Measurements from ENCODE around the gene OBSCN. TPM values are rescaled to one million over a fixed set of nuclear protein-coding genes. Genes with fewer than 3 reads are reported as not detected.

Gene OBSCN
- total RNA-seq, 1 experiment from 2014 or later: 33.3 TPM

DNA sequence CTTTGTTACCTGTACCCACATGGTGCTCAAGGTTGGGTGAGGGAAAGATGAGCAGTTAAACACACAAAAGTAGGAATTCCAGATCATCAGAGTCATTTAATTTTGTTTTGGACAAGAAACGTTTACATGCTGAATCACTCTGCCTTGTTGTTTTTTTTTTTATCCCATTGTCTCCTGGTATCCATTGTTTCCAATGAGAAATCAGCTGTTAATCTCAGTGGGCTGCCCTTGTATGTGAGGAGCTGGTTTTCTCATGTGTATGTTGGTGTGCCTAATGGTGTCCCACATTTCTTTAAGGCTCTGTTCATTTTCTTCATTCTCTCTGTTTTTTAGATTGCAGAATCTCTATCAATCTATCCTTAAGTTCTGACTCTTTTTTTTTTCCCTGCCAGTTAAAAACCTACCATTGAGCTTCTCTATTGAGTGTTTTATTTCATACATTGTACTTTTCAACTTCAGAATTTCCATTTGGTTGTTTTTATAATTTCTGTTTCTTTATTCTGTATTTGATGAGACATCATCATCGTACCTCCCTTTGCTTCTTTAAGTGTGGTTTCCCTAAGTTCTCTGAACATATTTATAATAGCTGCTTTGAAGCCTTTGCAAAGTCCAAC is 8.8 kb upstream of the OBSCN start:
- Histone ChIP-seq H2AFZ (ENCODE audit: low read length) (no peak overlapping the region), H3K14ac (ENCODE audit: insufficient read depth, low read length) (no peak overlapping the region), H4K91ac (ENCODE audit: insufficient read length, low read depth, low read length) (no peak overlapping the region), H4K5ac (ENCODE audit: insufficient read length, low read depth, low read length) (no peak overlapping the region), H2BK5ac (ENCODE audit: insufficient read length, low read length) (no peak overlapping the region), H3K4ac (ENCODE audit: low read depth, low read length) (no peak overlapping the region), H3K9me3 (ENCODE audit: control insufficient read depth, low read depth, low read length) (peaks cover 7% of the 10 kb centered on the region), H3K18ac (ENCODE audit: insufficient read length, low read depth, low read length) (no peak overlapping the region), H4K20me1 (ENCODE audit: control insufficient read depth, insufficient read depth, insufficient read length) (no peaks in the 10 kb centered on the region), H3K23me2 (ENCODE audit: insufficient read length, low read depth, low read length, poor library complexity, severe bottlenecking) (no peaks in the 10 kb centered on the region), H3K4me2 (ENCODE audit: insufficient read depth, insufficient read length, low read length) (no peak overlapping the region), H3K4me1 (ENCODE audit: insufficient read depth, low read length) (no peaks in the 10 kb centered on the region), H3K79me2 (ENCODE audit: insufficient read depth, low read length) (no peaks in the 10 kb centered on the region), H2BK120ac (ENCODE audit: low read depth, low read length, poor library complexity, severe bottlenecking) (no peak overlapping the region), H4K8ac (replicated peaks; ENCODE audit: insufficient read length, low read depth, low read length) (no peak overlapping the region), H3K79me1 (ENCODE audit: insufficient read depth, low read depth, low read length, poor library complexity, severe bottlenecking) (no peaks in the 10 kb centered on the region), H2BK15ac (ENCODE audit: low read depth, low read length) (no peak overlapping the region), H2AK5ac (ENCODE audit: insufficient read length, low read length) (no peak overlapping the region), H2BK12ac (ENCODE audit: insufficient read length, low read depth, low read length) (no peak overlapping the region), H3K9ac (ENCODE audit: extremely low read depth, insufficient read length, low read length) (no peak overlapping the region), H2BK20ac (ENCODE audit: low read depth, low read length, poor library complexity, severe bottlenecking) (no peak overlapping the region), H3K27ac (ENCODE audit: insufficient read length, low read depth, low read length) (no peak overlapping the region), H3T11ph (ENCODE audit: low read length) (no peak overlapping the region), H3K27me3 (ENCODE audit: insufficient read depth, low read length) (no peaks in the 10 kb centered on the region; the same call in 1 of the 2 replicates), H3K23ac (ENCODE audit: insufficient read length, low read depth, low read length) (no peak overlapping the region), H3K56ac (ENCODE audit: insufficient read length, low read depth, low read length) (no peak overlapping the region)
- H3K4me3 Mint-ChIP-seq: no peak overlapping the region
- H3K9me3 Mint-ChIP-seq: peaks cover 28 to 29% of the 10 kb centered on the region in 2 experiments
- TF ChIP-seq, protein P1, sequence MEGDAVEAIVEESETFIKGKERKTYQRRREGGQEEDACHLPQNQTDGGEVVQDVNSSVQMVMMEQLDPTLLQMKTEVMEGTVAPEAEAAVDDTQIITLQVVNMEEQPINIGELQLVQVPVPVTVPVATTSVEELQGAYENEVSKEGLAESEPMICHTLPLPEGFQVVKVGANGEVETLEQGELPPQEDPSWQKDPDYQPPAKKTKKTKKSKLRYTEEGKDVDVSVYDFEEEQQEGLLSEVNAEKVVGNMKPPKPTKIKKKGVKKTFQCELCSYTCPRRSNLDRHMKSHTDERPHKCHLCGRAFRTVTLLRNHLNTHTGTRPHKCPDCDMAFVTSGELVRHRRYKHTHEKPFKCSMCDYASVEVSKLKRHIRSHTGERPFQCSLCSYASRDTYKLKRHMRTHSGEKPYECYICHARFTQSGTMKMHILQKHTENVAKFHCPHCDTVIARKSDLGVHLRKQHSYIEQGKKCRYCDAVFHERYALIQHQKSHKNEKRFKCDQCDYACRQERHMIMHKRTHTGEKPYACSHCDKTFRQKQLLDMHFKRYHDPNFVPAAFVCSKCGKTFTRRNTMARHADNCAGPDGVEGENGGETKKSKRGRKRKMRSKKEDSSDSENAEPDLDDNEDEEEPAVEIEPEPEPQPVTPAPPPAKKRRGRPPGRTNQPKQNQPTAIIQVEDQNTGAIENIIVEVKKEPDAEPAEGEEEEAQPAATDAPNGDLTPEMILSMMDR (conservative IDR thresholded peaks at IDR 0.05): no peak; the same call in 2 of the 3 replicates
- no peaks in the 10 kb centered on the region for H3K4me1 Mint-ChIP-seq
- no CpG with 5 or more reads among the region's 2 CpGs for WGBS (ENCODE audit: extremely low coverage, insufficient read length, low lambda C conversion rate)
- no peak for DNase-seq
- peaks cover 49% of the 10 kb centered on the region for H3K27me3 Mint-ChIP-seq (ENCODE audit: low read depth)
- peaks cover 16 to 23% (median 19%) of the 10 kb centered on the region in 3 experiments for H3K36me3 Mint-ChIP-seq (ENCODE audit: insufficient read depth in 1 of 3, low read depth in 3 of 3)
- no peak overlapping the region for H3K27ac Mint-ChIP-seq

Measured in H9 (cell line).